Superior temporal gyrus (tissue), 1 donor: ENCODE measurements around the gene PROM2.

Source experiments
- DNase-seq: peaks from one replicate; pipeline ENCODE4 v3.0.0-alpha.2; 2016; ENCODE audit errors: extremely low spot score

PROM2 gene

DNA sequence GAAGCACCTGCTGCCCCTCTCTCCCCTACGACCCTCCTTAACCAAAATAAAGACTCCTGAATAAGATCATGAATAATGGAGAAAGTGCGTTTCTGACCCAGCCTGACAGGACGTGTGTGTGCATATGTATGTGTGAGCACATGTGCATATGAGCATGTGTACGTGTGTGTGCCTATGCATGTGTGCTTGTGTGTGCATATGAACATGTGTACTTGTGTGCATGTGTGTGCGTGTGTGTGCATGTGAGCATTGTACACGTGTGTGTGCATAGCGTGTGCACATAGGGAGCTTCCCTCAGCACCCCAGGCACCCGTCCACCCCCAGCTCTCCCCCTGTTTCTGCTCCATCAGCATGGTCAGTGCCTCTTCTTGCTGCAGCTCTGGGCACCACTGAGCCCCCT lies 33.6 kb downstream of the PROM2 start:
- no peak for DNase-seq

DNA sequence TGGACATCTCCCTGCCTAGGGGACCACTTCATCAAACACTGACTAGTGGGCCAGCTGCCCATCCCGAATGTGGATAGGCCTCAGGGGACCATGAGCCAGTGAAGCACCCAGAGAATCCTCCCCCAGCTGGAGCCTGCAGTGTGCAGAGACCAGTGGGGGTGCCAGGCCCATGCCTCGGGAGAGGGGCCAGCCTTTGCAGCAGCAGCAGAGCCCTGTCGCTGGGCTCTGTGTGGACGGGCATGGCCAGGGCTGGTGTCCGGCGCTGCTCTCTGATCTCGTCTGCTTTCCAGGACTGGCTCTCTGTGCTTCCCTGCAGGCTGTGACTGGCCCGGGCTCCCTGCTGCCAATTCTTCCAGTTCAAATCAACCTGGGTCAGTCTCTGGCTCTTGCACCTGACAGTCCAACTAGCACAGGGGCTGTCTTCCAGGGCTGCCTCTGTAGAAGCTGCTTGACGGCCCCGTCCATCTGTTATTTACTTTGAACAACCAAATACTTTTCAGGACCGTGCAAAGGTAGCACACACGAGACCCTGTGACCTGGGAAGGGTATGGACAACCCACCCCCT lies 34.3 kb downstream of the PROM2 start:
- DNase-seq: no peak

DNA sequence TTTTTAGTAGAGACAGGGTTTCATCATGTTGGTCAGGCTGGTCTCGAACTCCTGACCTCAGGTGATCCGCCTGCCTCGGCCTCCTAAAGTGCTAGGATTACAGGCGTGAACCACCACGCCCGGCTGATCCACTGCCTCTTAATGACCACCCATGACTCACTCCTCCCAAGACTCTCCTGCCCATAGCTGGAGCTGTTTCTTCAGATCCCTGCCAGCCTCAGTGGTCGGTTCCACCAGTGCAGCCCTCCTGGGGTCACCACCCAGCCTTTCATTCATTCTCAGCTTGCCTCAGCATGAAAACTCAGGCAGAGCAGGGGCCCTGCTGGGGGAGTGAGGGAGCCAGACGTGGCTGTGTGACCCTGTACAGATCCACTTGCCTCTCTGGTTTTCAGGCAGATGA lies 35.4 kb downstream of the PROM2 start:
- DNase-seq: no peak

DNA sequence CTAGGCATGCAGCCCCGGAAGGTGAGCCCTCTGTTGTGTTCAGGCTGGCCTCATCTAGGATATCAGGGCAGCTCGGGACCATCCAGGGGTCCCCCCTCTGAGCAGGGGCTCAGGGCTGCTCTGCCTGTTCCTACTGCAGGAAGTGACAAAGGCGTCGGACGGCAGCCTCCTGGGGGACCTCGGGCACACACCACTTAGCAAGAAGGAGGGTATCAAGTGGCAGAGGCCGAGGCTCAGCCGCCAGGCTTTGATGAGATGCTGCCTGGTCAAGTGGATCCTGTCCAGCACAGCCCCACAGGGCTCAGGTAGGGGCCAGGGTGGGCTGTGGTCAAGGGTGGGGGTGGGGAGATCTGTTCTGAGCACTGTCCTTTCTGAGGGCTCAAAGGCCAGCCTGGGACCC lies 36.0 kb downstream of the PROM2 start:
- DNase-seq: no peak

DNA sequence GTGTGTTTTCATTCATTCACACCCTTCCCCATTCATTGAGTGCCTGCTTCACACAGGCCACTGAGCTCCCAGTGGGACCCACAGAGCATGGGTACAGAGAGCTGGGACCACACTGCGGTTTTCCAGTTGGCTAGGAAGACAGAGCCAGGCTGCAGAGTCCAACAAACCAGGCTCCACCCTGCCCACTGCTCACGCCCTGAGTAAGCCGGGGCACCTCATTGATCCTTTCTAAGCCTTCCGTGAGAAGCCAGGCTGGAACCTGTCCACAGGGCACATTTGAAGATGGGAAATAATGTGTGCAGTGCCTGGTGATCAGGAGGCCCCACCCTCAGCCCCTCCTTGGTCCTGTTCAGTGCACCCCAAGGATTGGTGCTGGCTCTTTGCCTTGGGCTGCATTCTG lies 36.4 kb downstream of the PROM2 start:
- DNase-seq: no peak

DNA sequence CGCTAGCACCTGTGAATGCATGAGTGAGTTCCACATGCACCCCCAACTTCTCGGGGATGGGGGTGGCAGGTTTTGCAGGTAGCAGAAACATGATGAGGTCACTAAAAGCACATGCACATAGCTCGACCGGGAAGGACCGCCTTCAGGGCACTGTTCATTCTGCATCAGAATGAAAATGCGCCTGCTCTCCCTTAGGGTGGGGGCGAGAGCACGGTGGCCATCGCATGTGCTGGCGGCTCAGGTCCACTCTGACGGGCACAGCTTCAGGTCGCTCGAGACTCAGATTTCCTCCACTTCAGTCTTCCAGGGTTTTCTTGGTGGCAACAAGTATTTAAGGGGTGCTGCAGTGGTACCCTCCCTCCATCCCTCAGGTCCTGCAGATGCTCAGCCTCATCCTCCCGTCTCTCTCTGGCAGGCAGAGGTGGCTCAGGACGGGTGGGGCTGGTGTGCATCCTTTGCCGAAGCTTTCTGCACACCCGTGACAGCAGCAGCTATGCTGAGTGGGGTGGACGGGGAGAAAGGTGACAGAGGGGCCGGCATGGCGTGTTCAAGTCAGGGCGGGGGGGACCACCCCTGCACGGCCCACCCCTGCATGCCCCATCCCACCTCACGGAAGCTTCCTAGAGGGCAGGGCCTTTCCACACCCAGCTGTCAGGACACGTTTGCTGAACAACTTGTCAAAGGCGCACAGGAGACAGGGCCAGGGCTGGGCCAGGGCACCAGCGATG lies 37.7 kb downstream of the PROM2 start:
- no peak for DNase-seq

DNA sequence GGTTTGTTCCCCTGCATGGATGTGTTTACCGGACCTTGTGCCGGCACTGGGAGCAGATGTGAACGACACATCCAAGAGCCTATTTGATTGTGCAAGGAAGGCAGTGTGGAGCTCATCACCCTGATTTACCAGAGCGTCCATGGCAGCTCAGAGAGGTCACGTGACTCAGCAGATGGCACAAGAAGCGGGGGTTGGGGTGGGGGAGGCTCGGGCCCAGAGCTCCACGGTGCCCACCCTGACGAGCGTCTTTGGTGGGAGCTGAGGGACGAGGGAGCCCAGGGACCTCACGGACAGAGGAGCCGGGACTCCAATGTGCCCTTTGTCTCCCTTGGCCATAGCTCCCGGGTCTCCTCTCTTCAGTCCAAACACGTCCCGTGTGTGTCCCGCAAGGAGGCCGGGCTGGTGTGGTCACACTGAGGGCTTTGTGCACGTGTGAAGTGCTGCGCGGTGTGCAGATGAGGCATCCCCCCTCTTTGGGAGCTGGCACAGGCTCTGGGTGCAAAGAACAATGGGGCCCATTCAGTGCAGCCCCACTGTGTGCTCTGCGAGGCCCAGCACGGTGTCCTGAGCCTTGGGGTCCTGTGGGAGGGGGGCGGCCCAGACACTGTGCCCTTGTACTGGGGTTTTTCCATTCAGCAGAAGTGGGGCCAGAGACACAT lies 38.4 kb downstream of the PROM2 start:
- peak; percentile 93 for DNase-seq

DNA sequence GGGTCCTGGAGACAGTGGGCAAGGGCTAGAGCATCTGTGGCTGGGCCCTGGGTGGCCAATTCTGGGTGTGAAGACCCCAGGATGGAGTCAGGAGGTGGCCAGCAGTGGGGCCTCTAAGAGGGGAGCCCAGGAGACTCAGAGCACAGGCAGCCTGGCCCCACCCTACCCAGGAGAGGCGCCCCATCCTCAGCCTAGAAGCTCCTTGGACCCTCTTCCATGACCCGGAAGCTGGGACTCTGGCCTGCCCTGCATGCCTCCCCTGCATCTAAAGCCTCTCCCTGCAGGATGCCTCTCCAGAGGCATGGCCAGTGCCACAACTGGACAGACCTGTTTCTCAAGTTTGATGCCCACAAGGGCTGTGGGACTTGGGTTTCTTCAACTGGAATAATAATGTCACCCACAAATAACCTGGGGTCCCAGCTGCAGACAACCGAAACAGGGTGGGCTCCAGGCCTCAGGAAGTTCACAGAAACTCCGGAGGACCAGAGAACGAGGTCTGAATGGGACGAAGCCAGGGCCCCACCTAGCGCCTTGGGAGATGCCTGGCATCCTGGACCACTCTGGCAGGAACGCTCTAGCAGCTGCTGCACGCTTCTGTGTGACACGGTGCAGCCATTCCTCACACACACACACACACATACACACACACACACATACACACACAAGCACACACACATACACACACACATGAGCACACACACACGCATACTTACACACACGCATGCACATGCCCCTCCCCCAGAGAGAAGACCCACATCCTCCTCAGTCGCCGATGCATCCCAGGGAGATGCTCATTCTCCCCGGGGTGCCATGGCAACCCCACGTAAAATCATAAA lies 39.3 kb downstream of the PROM2 start:
- peak; percentile 55 for DNase-seq

DNA sequence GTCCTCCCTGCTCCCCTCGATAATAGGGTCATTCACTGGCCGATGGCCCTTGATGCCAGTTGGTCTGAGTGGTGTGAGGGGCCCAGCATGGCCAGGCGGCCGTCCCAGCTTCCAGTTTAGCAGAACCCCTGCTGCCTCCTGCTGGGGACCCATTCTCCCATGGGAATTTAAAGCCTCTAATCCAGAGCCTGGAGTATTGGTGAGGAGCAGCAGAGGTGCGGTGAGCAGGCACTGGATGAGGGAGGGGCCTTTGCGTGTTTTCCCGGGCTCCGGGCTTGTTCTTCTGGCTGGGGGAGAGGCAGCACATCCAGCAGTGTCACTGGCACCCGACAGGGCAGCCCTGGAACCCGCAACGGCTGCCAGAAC lies 40.3 kb downstream of the PROM2 start:
- DNase-seq: no peak

DNA sequence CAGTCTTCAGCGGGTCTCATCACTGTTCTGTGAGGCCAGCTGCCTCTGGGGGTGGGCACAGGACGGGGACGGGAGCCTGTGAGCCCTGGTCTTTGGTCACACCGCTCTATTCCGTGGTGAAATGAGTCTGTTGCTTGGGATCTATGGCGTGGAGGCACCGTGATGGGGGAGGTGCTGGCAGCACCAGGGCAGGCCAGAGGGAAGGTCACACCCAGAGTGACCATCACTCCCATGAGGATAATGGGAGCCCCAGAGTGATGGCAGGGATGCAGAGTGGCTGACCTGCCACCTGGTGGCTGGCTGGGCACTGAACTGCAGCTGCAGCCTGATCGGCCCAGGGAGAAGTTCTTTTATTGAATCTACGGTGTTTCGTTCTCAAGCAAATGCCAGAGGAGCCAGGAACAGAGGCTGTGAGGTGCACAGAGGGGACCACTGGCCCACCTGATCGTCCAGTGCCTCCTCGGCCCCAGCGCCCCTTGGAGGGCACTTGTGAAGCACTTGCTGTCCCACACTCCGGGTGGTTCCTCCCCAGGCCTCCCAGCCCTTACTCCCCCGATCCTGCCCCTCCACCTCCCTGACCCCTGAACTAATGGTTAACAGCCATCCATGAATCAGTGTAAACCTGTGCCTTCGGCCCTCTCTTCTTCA lies 40.8 kb downstream of the PROM2 start:
- DNase-seq: peak; percentile 83

DNA sequence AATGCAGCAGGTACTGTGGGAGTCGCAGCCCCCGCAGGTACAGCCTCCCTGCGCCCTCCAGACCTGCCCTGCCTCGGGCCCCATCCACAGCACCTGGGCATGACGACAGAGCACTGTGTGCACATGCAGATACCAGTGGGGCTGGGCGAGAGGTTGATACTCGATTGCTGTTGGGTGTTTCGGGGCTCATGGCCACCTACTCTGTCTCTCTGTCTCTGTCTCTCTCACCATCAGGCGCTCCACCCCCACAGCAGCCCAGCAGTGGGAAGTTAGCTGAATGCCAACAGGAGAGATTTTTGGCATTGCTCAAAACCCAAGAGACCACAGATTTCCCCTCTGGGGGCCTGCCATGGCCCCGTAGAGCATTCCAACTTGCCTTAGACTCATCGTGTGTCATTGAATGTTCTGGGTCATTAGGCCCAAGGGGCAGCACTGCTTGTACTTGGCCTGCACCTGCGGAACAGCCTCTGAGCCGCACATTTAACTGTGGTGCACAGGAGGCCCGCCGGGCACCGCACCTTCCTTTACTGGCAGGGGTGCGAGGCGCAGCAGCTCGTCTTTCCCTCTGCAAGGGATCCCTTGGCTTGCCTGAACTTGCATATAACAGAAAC lies 41.7 kb downstream of the PROM2 start:
- DNase-seq: no peak

DNA sequence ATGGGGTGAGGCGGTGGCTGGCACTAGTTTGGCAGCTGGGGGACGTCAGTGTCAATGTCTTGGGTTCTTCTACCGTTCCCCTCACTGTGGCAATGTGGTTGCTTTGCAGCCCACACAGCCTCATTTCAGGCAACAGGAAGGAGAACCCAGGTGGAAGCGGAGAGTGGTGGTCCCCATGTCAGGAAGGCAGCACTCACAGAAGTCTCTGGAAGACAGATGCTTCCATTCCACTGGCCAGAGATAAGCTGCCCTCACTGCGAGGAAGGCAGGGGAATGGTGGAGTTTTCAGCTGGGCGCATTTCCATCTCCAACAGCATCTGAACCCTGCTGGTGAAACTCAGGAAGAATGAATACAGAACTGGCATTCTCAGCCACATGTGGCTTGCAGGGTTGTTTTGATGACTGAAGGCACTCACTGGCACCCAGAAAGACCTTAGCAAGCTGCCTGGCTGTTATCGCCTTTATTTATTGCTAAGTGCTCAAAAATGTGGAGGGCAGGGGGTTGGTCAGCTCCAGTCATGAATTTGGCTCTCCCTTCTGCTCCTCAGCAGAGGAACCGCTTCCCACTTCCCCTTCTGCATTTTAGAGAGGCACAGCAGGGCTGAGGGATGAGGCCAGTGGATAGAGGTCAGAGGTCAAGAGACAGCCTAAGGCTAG lies 42.3 kb downstream of the PROM2 start:
- no peak for DNase-seq

DNA sequence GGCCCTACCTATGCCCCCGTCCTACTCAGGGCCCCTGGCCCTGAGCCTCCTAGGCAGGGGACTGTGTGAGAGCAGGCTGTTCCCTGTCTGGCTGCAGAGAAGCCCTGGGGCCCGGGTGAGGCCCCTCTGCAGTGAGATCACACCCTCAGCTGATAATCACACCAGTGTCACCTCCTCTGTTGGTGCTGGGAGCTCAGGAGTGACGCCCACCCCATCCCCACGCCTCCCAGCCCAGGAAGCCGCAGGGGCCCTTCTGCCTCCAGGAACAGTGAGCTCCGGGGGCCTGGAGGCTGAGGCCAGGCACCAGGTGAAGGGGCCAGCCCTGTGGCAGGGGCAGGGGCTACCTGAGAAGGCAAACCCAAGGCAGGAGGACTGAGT lies 42.9 kb downstream of the PROM2 start:
- DNase-seq: no peak

DNA sequence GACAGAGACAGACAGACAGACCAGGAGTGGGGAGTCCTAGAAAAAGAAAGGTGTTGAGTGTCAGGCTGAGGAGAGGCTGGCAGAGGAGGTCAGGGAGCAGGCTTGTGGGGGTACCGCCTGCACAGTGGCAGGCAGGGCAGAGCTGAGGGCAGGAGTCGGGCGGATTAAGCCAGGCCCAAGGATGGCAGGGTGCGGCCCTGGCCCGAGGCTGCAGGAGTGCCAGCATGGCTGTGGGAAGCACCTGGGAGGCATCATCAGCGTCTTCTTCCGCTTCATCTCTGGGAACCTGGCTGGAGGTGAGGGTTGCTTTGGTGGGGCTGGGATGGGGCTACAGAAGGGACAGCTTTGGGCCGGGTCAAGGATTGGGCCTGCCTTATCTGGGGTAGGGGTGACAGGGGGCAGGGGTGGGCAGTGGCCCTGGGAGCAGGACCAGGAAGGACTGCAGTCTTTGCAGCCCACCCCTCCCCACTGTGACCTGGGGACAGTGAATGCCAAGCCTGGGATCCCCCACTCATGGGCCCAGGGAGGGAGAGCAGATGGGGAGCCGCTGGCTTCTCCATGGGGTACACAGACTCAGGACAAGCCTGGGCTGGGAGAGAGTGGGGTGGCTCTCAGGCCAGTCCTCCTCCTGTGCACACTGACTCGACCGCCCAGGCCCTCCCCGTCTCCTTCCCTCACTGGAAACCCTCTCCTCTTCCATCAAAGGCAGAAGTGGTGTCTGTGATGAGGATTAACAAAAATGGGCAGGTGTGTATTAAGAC lies 43.6 kb downstream of the PROM2 start:
- DNase-seq: no peak

DNA sequence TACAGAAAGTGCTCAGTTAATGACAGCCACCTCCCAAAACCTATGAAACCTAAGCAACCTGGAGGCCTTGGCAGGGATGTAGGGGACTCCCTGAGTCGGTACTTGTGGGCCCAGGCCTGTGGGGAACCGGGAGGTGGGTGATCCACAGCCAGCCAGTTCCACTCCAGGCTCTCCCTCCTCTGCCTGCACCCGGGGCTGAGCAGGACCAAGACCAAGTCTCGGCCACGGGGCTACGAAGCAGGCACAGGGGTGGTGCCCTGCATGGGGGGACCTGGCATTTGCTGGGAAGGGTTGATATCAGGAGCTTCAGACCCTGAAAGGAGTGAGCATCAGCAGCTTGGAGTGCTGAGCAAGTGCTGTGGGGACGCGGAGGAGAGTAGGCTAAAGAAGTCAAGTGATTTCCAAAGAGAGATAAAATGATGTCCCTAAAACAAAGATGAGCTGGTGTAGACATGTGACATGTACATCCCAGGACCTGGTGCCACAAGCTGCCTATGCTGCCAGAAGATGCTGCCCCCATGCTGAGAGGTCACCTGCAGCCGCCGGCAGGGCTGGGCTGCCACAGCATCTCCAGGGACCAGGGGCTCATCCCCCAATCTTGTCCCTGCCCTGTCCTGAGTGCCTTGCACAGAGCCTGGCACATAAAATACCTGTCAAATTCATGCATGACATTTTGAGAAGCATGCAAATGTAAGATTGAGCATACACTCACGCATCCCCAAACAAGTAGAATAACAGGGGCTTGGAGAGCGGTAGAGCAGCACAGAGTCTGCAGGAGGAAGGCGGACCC lies 44.4 kb downstream of the PROM2 start:
- DNase-seq: no peak

DNA sequence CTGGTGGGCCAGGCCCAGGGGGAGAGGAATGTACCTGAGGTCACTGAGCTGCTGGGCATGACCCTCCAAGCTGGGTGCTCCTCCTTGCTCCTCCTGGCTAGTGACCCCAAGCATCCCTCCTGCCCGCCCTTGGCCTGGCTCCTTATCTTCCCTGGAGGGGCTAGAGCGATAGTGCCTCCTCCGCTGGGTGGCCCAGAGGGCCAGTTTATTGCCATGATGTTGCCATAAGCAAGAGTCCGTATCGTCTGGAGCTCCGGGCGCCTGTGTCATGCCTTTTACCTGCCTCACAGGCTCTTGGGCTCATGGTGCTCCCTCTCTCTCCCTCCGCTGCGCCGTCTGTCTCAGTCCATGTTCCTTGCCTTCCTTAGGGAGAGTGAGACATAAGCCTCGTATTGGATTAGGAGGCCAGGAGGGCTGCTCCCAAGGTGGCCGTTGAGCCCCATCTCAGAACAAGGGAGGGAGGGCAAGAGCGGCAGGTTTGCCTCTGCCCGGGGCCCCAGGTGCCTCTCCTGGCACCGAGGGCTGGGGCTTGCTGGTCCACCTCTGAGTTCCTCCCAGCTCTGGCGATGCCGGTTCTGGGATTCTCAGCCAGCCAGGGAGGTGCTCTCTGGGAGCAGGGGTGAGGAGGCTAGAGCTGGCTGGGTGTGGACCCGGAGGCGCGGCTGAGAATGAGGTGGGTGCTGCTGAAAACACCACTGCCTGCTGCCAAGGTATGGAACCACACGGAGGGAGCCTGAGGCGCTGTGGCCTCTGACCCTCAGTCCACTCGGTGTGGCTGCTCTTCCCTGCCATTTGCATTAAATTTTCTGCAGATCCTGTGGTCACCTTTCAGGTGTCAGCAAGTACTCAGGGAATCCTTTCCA lies 45.5 kb downstream of the PROM2 start:
- no peak for DNase-seq

DNA sequence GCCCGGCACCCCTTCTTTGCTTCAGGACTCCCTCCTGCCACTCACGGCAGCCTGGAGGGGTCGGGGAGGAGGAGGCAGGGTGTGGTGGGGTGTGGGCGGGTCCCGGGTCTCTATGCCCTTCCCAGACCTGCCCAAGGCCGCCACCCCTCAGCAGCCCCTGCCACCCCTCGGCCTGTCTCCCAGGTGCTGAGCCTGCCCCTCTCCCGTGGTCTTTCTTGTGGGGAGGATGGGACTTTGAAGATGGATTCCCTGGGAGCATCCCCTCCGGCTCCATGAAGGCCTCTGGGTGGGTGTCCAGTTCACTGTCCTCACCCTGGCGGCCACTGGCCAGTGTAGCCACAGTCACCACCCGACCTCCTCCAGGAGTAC lies 46.1 kb downstream of the PROM2 start:
- no peak for DNase-seq

DNA sequence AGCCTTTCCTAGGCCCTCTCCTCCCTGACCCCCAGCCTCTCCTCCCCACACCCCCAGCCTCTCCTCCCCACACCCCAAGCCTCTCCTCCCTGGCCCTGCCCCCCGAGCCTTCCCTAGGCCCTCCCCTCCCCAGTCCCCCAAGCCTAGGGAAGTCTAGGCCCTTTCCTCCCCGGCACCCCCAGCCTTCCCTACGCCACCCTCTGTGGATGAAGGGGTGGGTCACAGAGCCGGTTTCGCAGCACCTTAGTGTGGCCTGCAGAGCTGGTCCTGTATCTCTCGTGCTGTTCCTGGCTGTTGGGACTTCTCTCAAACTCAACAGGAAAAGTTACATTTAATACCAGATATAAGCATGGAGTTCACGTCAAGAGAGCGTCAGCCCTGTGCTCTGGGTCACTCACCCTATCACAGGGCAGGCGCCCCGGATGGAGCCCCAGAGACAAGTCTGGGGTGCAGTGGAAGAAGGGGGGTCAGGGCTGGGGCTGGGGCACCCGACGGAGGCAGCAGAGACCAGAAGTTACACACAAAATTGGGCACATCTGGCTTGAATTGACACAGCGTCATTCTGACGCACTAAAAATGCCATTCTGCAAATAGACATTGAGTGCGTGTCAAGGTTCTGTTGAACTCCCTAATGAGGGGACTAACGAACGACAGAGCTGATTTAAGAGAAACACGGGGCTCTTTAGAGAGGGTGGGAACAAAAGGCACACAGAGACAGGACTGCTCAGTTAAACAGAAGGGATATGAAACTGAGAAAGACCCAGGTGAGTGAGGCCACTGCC lies 46.9 kb downstream of the PROM2 start:
- no peak for DNase-seq
